ENCODE results near the gene PAX5.
"Not testable (repeated sequence)": the region's sequence is repeated elsewhere in the genome, so short reads cannot be mapped to it uniquely, and the experiment has no call there.

PAX5 gene
- 0 reads per million in 2 donors for total RNA-seq

DNA sequence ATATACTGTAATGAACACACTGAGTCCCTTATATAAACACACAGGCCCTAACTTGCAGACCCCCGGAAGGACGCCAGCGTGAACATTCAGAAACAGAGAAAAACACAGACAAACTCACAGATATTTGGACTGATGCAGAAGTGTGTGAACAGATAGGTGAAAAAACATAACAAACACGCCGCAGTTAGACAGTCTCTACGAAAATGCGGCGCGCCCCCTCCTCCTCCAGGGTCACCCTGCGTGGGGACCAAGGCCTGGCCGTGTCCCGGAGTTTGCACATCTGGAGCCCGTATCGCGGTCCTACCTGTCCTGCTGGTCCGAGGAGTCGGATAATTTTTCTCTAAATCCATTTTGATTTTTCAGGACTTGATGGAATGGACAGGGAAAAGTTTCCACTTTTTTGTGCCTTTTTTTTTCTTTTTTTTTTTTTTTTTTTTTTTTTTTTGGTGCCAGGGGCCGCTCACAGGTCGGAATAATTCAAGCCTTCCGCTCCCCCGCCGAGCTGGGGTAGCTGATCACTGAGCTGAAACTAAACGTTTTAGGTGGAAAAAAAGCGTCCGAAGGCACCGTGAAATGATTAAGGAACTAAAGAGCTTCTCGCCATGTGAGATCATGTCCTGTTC lies at the start of gene PAX5:
TSS of gene PAX5 (minus strand) at position 587 of the 623 bp plus-strand sequence. CDS start at position 350, 237 bp downstream.
- no peak for DNase-seq

DNA sequence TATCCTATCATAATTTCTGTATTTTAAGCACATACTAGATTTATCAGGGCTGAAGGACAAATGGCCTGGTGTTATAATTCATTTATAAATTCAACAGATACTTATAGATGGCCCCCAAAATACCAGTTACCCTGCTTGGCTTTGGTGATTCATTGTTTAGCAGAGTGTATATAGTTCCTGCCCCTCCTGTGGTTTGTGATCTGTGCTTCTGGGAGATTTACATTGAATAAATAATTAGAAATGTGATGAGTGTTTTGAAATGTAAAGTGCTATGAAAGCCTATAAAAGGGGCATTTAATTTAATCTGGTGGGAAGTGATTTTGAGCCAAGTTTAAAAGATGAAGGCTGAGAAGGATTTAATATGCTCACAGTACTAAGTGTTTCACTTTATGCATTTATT lies 49.6 kb upstream of the PAX5 start:
- DNase-seq, result no peak

DNA sequence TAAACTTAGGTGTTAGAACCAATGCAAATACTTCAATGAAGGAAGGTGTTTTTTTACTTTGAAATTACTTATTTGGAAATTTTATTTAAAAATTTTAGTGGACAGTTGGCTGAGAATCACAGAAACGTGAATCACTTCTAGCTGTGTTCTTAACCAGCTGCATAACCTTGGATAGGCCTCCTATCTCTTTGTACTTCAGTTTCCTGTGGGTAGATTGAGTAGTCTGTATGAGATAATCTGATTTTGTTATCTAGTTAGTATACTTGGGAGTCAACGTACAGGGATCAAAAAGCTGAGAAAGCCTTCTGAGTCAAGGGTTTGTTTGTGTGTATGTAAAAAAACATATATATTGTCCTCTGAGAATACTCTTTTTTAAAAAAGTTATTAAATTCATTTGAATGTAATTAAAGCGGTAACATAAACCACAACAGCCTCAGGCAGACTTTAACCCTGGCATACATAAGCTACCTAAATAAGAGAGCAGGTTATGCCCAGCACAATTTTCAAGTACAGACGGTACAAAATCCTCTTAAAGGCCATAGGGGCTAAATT lies 48.2 kb upstream of the PAX5 start:
- DNase-seq, result peak in 1 of 5 experiments; percentile 54

DNA sequence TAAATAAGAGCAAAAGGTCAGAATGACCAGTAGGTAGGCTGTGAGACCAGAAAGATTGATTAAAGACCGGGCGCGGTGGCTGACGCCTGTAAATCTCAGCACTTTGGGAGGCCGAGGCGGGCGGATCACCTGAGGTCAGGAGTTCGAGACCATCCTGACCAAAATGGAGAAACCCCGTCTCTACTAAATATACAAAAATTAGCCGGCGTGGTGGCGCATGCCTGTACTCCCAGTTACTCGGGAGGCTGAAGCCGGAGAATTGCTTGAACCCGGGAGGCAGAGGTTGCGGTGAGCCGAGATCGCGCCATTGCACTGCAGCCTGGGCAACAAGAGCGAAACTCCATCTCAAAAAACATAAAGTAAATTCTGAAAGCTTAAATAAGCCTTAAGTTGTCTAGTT lies 47.4 kb upstream of the PAX5 start:
- DNase-seq, result not testable (repeated sequence)

DNA sequence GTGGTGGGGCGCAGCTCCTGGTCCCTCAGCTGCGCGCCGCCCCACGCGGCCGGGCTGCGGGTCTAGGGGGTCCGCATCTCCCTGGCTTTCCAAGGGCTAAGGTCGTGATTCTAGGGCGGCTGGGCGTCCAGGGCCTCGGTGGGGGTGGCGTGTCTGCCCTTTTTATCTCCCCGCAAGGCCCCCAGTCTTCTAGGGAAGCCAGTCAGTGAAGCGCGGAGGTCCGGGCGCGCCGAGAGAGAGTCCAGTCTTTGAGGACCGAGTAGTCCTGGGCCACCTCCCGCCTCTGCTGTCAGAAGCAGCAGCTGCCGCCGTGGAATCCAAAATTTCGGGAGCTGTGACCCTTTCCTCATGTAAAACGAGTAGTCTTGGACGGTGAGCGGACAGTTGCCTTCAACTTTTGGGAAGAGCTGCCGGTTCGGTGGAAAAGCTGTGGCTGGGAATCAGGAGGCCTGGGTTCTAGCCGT lies 46.1 kb upstream of the PAX5 start:
- not testable (repeated sequence) for DNase-seq

DNA sequence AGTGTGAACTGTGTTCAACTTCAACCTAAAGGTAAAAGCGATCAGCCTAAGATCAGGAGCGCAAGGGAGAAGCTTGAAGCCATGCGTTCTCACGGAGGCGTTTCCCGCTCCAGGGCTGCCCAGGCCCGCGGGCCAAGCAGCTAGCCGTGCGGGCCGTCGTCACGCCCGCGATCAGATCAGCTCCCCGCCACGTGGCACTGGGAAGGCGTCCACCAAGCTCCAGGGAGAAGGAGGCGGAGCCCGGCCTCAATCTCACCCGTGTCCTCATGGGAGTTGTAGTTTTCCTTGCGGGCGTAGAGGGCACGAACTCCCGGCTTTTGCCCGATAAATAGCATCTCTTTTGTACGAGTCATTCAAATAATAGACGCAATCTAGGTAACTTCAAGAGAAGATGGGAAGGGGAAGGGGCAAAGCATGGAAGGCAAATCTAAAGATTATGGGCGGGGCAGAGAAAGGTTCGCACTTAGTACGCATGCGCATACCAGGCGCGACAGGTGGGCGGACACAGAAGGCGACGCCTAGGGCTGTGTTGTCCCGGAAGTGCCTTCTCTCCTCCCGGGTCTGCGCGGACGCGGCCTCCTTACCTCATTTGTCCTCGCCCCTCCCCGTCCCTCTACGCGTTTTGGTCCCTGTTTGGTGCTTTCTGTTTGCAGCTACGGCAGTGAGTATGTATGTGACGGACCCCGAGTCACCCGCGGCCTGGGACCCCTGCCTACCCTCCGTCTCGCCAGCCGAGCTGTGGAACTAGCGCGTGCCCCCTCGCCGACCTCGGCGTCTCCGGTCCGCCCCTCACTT lies 45.5 kb upstream of the PAX5 start:
- DNase-seq, result peak; percentile 79 to 97 (median 92)

DNA sequence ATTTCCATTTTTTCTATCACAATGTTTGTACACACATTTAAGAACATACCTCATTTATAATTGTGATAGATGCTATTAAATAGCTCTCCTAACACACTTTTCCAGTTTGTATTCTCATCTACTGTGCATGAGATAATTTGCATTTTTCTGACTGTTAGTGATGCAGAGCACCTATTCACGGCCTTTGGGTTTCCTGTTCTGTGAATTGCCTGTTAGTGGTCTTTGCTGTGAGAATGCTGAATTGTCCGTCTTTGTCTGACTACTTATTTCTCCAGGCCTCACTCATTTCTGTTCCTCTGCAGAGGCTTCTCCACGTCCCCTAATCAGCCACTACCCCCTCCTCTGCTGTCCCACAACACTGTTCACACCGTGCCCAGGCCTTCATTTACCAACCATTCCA lies 40.7 kb upstream of the PAX5 start:
- DNase-seq, result not testable (repeated sequence)

DNA sequence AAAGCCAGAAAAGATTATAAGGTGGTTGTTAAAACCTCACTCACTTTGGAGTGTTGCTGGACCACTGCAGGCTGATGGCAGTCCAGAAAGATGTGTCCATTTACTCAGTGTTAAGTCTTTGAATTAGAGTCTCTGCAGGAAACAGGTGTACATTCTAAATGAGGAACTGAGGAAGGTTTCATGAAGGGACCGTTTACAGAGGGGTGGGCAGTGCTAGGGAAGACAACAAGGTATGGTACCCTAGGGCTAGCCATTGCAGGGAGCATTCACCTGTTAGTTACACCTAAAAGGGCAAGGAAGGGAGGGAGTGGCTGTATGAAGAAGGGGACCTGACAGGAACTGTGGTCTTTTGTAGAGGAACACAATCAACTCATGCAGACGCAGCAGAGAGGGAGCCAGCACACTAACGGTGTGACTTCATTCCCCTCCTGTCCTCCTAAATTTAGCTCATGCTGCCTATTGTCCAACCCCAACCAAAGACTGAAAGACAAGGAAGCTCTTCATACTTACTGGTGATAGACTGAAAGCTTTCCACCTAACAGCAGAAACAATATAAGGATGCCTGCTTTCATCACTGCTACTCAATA lies 32.2 kb upstream of the PAX5 start:
- DNase-seq, result no peak

DNA sequence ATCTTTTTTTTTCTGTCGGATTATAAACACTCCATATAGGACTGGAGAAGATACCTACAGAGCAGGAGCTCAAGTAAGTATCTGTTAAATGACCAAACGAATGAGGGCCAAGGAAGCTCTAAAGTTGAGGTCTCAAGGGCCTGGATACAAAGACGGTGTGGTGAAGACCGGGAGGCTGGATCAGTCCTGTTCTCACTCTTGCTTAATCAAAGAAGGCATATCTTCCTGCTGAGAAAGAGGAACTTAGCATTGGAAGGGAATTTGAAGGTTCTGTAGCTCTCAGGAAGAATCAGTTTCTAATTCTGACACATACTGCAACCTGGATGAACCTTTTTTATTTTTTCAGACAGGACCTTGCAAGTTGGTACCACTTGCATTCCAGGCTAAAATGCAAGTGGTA lies 28.3 kb upstream of the PAX5 start:
- DNase-seq, result no peak

DNA sequence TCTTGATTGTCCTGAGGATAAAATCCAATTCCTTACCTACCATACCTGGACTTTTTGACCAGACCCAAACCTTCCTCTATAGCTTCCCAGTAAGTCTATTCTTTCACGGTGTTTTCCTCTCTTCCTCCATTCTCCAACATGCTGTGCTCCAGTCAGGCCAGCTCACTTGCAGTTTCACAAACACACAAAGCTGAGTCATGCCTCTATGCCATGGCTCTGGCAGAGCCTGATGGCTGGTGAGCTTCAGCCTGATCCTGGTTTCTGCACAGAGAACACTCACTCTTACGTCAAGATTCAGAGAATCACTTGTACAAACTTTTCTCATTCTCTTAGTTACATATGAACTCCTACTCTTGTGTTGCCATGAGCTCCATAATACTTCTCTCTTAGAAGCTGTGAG lies 27.7 kb upstream of the PAX5 start:
- DNase-seq, result no peak

DNA sequence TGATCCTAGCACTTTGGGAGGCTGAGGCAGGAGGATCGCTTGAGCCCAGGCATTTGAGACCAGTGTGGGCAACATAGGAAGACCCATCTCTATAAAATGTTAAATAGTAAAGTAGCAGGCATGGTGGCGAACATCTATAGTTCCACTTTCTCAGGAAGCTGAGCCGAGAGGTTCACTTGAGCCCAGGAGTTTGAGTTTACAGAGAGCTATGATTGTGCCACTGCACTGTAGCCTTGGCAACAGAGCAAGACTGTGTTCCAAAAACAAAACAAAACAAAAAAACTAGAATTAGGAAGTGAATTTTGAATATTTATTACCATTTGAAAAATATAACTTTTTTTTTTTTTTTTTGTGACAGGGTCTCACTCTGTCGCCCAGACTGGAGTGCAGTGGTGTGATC lies 26.8 kb upstream of the PAX5 start:
- no peak for DNase-seq

DNA sequence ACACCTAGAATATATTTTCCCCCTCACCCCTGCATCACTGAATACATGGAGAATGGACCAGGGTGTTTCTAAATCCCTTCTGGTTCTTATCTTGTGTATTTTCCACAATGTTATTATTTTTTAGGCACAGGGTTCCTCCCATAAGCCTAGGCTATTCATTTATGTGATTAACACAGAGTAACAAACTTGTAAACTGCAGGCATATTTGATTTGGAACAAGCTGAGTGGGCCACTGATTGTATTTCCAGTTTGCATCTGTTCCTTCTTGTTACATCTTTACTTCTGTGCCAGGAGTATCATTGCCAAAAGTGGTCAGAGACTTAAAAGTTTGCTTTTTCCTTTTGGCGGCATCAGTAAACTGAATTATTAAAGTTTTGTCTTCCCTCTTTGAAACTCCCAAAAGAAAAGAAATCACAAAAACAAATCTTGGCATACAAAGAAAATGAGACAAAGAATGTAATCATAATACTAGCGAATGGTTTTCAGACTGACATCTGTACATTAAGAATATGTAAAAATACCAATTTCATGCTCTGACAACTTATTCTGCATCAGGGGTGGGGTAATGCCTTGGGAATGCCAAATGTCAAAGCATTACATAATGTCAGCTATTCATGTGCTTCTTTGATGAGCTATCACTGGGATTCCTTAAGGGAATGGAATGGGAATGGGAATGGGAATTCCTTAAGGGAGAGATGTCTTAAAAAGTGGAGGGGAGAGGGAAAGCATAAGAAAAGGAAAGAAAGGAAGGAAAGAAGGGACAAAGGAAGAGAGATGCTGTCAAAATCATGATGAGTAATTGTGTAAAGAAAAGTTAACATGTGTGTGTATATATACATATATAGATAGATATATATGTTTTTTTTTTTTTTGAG lies 22.2 kb upstream of the PAX5 start:
- no peak for DNase-seq

DNA sequence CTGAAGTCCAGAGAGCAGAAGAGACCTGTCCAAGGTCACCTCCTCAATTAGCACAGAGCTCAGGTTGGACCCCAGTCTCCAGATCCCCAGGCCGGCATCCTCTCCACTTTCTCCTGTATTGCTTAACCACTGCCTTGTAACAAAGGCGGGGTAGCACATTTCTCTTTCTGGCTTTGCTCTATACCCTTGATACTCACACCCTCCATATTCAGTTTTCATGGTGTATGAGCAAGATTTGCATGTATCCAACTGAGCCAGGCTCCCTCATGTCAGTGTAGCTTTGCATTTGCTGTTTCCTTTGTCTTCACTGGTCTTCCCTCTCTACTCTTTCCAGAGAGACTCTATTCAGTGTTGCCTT lies 20.3 kb upstream of the PAX5 start:
- not testable (repeated sequence) for DNase-seq

DNA sequence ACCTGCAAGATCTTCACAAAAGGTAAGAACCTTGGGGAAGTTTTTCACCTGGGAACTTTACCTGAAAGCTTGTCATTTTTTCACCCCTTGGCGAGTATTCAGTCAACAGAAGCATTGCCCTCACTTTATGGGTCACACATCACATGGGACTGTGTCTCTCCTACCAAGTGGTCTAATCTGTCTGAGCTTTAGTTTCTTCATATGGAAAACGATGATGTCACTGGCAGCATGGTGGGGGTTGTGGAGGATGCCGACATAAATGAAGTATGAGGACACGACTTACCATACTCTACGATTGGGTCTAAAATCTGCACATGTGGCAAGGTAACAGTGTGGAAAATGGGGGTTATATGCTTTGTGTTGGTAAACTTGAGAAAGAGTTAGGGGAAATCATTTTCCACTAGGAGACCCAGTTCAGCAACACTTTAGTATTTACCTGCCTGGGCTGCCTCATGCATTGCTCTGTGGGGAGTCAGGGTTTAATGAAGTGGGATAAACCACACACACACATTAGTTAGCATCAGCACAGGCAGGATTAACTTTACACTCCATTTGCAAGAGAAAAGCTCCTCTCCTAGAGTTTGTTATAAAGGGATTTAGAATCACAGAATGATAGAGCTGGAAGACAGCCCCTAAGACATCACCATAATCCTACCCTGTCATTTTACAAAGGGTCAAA lies 19.8 kb upstream of the PAX5 start:
- DNase-seq, result no peak

DNA sequence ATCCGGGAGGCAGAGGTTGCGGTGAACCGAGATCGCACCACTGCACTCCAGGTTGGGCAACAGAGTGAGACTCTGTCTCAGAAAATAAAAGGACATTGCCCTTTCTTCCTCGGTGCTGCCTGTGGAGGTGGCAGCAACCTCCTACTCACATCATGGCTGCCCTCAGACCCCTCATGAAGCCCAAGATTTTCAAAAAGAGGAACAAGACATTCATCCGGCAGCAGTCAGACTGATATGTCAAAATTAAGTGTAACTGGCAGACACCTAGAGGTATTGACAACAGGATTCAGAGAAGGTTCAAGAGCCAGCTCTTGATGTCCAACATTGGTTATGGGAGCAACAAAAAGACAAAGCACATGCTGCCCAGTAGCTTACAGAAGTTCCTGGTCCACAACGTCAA lies 12.6 kb upstream of the PAX5 start:
- no peak for DNase-seq

DNA sequence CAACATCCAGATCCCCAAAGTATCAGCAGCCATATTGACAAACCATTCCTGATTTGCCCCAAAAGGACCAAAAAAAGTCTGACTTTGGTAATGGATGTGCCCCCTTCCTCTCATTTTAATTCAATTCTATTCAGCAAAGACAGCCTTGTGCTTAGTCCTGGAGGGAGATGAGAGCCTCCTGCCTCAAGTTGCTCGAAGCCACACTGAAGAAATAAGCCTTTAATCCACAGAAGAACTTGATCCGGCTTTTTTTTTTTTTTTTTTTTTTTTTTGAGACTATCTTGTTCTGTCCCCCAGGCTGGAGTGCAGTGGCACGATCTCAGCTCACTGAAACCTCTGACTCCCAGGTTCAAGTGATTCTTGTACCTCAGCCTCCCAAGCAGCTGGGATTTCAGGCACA lies 8.4 kb upstream of the PAX5 start:
- DNase-seq, result no peak

DNA sequence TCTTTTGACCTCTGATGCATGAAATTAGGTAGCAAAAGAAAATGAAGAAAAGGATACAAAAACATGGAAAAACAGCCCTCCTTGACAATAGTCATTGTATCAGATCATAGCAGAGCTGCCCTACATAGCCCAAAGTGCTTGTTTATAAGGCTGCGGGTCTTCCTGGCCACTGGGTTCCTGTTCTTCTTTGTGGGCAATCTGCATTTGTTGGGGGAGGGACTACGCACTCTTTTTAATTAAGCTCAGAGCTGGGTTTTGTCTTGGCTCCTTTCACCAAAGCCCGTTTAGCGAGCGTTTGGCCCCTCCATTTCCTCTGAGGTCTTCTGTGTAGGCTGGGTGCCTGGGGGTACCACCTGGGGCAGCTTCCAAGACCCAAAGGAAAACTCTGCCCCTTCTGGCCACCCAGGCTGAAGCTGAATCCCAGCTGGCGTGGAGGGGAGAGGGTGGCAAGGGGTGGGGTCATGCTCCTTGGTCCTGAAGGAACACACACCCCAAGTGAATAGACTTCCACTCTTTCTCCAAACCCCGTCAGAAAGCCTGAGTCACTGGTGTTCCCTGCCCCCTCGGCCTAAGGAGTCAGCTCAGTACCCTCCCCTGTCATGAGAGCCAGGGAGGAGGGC lies 6.5 kb upstream of the PAX5 start:
- no peak for DNase-seq

DNA sequence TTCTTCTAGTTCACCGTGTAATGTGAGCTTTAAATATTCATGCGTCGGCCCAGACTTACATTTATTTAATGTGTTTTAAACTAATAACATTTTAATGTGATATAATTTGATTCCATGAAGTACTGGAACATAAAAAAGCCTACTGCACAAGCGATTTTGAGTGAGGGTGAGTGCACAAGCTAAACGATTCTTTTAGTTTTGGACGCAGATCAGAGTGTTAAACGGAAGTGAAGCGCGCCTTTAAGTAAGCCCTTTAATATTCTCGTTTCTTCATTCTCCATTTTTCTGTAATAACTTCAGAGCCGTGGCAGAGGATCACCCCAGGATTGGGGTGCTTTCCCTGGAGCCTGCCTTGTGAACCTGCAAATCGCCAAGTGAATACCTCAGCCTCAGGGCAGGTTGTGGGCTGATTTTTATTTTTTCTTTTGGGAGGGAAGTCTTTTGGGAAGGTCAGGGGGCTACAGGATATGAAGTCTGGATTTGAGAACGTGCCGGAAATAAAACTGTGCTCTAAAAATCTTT lies 4.9 kb upstream of the PAX5 start:
- DNase-seq, result no peak

DNA sequence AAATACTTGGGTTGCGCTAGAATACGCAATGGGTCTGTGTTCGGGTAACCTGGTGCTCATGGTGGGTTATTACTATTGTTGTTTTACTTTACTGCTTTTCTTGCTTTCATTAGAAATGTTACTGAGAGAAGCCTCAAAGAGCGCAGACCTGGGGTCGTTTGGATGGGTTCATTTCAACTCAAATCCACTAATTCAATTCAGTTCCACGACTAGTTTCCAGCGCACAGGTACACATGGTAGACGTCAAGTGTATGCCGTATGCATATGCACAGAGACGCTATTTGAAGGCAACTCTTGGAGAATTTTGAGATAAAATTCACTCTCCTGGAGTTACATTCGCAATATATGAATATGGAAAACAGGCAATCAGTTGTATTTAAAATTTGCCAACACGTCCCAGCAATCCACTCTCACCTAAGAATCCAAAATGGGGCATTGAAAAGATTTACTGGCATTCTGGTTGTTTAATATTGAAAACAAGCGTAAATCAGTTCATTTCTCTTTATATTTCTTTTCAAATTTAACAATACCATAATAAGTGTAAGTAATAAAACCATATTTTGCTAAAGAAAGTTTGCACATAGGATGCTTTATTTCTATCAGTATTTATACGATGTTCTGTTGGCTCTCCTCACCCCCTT lies 4.4 kb upstream of the PAX5 start:
- no peak for DNase-seq

DNA sequence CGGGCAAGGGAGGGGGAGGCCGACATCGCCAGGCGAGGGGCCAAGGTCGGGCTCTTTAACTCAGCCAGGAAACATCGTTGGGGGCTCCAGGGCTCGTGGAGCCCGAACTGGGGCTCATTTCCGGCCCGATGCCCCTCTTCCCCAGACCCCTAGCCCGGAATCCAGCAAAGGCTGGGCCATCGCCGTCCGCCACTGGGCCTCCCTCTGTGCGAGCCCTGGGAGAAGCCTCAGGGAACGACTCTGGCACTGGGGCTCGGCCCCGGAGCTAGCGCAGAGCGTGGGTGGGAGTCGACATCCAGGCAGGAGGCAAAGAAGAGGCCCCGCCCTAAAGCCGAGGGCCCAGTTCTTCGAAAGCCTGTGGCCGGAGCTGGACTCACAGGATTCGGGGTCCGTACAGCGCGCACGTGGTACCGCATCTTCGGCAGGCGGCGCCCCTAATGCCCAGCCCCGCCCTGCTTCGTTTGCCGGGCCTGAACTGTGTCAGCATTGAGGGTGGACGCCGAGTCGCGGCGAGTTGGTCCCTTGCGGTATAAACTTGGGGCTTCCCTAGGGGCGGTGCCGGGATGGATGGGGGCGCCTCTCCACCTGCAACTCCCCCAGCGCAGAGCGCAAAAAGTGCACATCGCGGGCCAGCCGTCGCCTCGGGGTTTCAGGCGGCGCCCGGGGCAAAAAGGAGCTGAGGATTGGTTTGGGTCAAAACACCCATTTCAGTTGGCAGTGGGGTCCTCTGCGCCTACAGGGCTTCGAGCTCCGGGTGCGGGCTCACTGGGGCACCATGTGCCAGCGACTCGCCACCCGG lies 3.6 kb upstream of the PAX5 start:
- DNase-seq, result no peak

All from T-helper 2 cell (primary cell).